Caki2 (cell line): Measurements from ENCODE around the gene FBXL4. TPM values are rescaled to one million over a fixed set of nuclear protein-coding genes. Genes with fewer than 3 reads are reported as not detected.

Experiments
- DNase-seq: peaks from one replicate; pipeline ENCODE4 v3.0.0-alpha.2; 2015; ENCODE audit warnings: low read depth
- in situ Hi-C: cut with HindIII; loops from 2 replicates; pipeline ENCODE4 v1.10.0; 2016; ENCODE audit warnings: low sequenced_read_pairs, low pct_unique_long_range_greater_than_20kb, mixed read lengths
- total RNA-seq: library from RNA; depleted of rRNA; stranded (reverse); fragments of >200 nt; shearing (Covaris generic); gene quantifications from 2 replicates; pipeline ENCODE4 v1.2.3, GENCODE V29; 2014; ENCODE audit warnings: low replicate concordance; rRNA removed

Gene FBXL4
- 11.3 and 21.3 TPM in 2 replicates for total RNA-seq

DNA sequence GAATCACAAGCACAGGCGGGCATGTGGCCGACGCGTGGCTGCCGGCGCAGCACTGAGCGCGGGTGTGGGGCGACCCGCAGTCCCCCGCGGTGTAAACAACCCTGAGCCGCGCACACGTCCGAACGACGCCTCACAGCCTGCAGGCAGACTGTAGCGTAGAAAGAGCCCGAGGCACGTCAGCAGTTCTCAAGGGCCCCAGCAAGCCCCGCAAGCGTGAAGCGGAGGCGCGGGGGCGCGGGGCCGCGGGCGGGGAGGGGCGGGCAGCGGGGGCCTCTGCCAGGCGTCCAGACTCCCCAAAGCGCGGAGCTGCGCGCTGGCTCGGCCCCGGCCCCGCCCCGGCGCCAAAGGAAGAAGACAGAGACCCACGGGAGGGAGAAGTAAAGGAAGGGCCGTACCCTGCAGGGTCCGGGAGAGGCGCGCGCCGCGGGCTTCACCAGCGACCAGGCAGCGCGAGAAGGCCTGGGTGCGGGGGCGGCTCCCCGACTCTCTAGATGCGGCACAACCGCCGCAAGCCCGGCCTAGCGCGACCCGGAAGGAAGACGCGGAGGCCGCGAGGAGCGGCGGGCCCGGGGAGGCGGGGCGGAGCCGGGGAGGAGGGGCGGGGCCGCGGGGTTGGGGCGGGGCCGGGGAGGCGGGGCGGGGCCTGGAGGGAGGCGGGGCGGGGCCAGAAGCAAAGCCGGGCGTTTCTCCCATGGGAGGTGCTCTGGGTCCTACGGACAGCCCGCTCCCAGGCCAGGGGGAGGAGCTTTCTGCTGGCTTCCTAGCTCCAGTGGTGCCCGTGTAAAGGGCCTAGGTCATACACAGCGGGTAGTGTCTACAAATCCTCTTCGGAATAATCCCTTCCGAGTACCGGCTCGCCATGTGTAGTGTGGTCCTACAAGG, at the start of gene FBXL4:
Gene FBXL4 (minus strand): TSS at position 536 of the 882 bp plus-strand sequence. CDS start 20,958 bp downstream, outside the sequence.
- peak; percentile 76 for DNase-seq
- in situ Hi-C loops = no loop called here

DNA sequence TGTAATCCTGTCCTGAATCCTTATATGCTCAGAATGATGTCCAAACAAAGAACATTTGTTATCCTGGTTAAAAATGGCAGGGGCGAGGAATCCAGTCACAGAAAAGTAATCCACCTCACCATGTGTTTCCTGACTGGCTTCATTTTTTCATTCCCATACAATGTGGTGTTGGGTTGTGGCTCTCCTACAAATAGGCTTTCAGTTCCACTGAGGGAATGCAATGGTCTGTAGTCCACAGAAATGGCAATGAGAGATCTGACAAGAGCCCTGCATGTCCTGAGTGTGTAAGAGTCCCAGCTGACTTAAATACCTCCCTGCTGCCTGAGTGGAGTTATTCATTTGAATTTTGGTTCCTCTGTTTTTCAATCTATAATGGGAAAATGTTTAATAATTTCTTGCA, 47.4 kb upstream of the FBXL4 start:
- no peak for DNase-seq
- in situ Hi-C loops = no loop called here

DNA sequence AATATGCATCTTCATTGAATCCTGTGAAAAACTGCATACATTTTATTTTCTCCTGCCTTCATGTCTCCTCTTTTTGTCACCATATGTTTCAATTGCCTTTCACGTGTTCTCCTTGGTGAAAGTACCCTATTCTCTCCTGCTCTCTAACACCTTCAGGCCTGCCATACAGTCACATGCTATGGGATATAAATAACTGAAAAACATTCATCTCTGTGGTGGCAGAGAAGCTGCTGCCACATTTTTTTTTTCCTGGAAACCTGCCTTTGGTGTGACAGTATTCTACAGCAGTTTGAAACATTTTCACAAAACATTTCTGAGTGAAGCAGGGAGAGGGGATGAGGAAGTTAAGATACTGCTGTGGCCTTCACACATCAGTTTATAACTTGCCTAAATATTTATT, 44.8 kb upstream of the FBXL4 start:
- no peak for DNase-seq
- in situ Hi-C loops = no loop called here

GRCh38 chr6:98986071-98986615, 38.4 kb upstream of the FBXL4 start:
- no peak for DNase-seq
- in situ Hi-C loops = no loop called here

- in situ Hi-C loops = no loop called here
- no peak for DNase-seq
Observed at GRCh38 chr6:98985391-98985790, 37.6 kb upstream of the FBXL4 start.

GRCh38 chr6:98984121-98984520, 36.4 kb upstream of the FBXL4 start:
- DNase-seq = no peak
- in situ Hi-C loops = no loop called here

- in situ Hi-C loops = no loop called here
Observed at GRCh38 chr6:98981473-98981872, 33.7 kb upstream of the FBXL4 start.

GRCh38 chr6:98980819-98981218, 33.1 kb upstream of the FBXL4 start:
- in situ Hi-C loops = no loop called here
- no peak for DNase-seq

More at GRCh38 chr6:98981473-98981872, 33.7 kb upstream of the FBXL4 start:
- DNase-seq = no peak

DNA sequence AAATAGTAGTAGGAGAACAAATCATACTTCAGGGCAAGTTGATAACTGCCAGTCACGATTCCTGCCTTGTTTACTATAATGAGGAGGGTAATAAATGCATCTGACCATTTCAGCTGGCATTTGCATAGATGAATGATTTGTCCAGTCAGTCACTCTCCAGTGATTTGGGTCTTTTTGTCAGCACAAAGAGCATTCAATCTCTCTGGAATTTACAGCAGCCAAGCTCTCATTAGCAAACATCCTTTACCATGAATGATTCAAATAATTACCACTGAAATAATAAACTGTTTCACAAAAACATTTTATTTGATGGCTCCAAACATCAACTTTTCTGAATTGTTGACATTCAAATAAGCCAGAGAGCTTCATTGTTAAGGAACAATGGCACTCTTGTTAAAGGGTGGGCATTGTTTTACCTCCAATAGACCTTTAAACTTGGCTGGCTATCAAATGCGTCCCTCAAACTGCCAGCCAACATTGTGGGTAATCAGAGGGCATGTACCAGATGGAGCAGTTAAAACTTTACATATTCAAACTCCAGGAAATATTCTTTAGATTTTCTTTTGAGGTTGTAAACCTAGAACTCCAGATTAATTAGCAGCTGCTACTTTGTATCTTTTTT, 30.0 kb upstream of the FBXL4 start:
- DNase-seq = peak; percentile 6
- in situ Hi-C loops = no loop called here

DNA sequence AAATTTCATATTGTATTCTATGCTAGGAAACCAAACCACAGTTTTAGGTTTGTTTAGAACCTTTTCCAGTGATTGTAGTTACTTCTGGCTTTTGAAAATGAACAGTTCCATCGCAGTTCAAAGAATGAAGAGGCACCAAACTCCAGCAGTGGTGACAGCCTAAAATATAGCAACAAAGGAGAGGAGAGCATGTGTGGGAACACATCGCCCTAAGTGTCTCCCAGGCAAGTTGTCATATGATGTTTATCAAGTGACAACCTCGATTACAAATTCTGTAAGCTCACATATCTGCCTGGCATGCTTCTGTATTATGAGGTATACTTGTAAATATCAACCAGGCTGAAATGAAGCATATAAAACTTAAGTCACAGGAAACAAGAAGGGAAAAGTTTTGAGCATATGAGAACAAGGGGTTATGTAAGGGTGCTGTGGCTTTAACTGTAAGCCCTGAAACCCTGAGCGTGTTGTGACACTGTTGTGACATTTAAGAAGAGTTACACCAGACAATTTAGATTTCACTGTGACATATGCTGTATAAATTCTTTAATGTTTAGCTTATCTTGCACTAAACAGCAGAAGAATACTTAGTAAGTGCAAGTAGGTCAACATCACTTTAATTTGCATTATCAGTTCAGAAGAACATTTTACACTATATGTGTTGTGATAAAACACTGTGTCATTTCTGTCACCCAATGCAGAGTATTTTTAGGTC, 29.1 kb upstream of the FBXL4 start:
- in situ Hi-C loops = no loop called here

GRCh38 chr6:98975421-98975820, 27.7 kb upstream of the FBXL4 start:
- in situ Hi-C loops = no loop called here
- no peak for DNase-seq

More for the DNA sequence above, 29.1 kb upstream of the FBXL4 start:
- no peak for DNase-seq

GRCh38 chr6:98974309-98974708, 26.6 kb upstream of the FBXL4 start:
- no peak for DNase-seq
- in situ Hi-C loops = no loop called here

DNA sequence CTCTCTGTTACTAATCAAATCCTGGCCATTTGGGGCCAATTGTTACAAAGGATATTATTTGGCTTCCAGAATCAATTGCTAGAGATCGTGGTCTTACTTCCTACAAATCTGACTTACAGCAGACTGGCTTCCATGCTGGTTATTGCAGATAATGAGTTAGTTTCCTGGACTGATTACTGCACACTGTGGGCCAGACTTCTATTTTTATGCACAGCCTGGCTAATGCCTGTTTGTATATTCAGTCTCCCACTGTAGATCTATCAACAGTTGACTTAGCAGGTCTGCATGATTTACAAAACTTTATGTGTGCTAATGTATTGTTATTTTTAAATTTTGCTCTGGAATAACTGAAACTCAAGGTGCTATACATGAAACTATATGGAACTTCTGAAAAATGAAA, 25.8 kb upstream of the FBXL4 start:
- in situ Hi-C loops = no loop called here
- DNase-seq = no peak

- DNase-seq = no peak
- in situ Hi-C loops = no loop called here
Observed at GRCh38 chr6:98971303-98971702, 23.6 kb upstream of the FBXL4 start.

DNA sequence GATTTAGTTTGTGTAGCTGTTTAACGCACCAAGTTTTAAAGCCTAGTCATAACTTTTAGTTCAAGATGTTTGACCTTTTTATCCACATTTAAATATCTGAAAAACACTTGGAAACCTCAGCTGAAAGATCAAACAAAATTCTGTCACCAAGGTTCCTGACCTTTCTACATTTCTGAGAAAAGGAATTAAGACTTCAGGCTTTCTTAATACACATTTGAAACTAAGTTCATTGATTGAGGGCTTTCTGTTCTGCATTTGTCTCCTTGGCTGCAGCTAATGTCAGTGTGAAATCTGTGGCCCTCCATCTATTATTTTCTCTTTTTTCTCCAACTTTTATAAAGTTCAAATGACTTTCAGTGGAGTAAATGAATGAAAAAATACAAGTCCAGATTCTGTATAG, 22.7 kb upstream of the FBXL4 start:
- in situ Hi-C loops = no loop called here
- no peak for DNase-seq

- DNase-seq = no peak
- in situ Hi-C loops = no loop called here
Observed at GRCh38 chr6:98967616-98968015, 19.9 kb upstream of the FBXL4 start.

DNA sequence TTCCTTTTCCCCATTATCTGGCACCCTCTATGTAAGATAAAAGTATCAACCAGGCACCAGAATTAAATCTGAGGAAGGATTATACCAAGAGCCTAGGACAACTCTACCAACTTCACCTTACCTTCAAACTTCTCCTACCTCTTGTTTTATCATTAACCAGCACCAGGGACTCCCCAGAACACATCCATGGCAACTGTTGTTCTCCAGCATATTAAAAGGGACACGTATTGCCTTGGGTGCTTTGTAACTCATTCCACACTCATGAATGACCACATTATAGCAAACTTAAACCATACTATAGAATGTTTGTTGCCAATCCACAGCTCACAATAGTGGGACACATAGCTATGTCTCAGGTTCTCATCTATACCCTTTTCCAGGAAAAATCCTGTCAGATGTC, 11.9 kb upstream of the FBXL4 start:
- no peak for DNase-seq
- in situ Hi-C loops = no loop called here

- no peak for DNase-seq
- in situ Hi-C loops = no loop called here
Observed at GRCh38 chr6:98958776-98959175, 11.0 kb upstream of the FBXL4 start.

GRCh38 chr6:98957450-98957849, 9.7 kb upstream of the FBXL4 start:
- no peak for DNase-seq
- in situ Hi-C loops = no loop called here
